ENCODE data around the gene FAHD2B.

DNA sequence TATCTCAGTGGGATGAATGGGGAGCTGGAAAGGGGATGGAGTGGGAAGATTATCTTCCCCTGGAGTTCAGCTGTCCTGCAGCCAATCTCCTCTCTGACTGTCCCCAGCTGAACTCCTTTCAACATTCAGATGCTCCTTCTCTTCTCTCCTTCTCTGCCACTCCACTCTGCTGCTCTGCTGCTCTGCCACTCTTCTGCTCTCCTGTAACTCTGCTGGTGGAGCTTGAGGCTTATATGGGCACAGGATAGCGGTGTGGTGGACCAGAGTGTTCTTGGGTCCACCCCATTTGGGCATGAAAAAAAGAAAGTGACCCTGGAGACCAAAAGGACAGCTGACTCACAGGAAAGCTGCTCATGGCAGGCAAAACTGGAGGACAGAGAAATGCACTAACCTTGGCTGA is 26.6 kb downstream of the FAHD2B start:
- TF ChIP-seq, protein P1, sequence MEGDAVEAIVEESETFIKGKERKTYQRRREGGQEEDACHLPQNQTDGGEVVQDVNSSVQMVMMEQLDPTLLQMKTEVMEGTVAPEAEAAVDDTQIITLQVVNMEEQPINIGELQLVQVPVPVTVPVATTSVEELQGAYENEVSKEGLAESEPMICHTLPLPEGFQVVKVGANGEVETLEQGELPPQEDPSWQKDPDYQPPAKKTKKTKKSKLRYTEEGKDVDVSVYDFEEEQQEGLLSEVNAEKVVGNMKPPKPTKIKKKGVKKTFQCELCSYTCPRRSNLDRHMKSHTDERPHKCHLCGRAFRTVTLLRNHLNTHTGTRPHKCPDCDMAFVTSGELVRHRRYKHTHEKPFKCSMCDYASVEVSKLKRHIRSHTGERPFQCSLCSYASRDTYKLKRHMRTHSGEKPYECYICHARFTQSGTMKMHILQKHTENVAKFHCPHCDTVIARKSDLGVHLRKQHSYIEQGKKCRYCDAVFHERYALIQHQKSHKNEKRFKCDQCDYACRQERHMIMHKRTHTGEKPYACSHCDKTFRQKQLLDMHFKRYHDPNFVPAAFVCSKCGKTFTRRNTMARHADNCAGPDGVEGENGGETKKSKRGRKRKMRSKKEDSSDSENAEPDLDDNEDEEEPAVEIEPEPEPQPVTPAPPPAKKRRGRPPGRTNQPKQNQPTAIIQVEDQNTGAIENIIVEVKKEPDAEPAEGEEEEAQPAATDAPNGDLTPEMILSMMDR (IDR thresholded peaks at IDR 0.05) = no peak
- no peak for TF ChIP-seq ZFX (IDR thresholded peaks at IDR 0.05; ENCODE audit: borderline replicate concordance)
